ENCODE data around the gene SMAD3. TPM values are rescaled to one million over a fixed set of nuclear protein-coding genes. Genes with fewer than 3 reads are reported as not detected.

SMAD3 gene
- polyA plus RNA-seq, 3 donors = 45.3 to 57.4 (median 53.1) TPM

- no peak for DNase-seq
Measured at GRCh38 chr15:67031331-67031730, 34.1 kb upstream of the SMAD3 start.

- no peak for DNase-seq
Measured at GRCh38 chr15:67032608-67033007, 32.8 kb upstream of the SMAD3 start.

GRCh38 chr15:67033012-67033411 lies 32.4 kb upstream of the SMAD3 start:
- DNase-seq = no peak

GRCh38 chr15:67033571-67034044 lies 31.8 kb upstream of the SMAD3 start:
- DNase-seq = no peak

GRCh38 chr15:67035886-67036285 lies 29.5 kb upstream of the SMAD3 start:
- no peak for DNase-seq

- no peak for DNase-seq
Measured at GRCh38 chr15:67036775-67037555, 28.4 kb upstream of the SMAD3 start.

- DNase-seq = no peak
Measured at GRCh38 chr15:67037694-67038093, 27.7 kb upstream of the SMAD3 start.

- DNase-seq = no peak
Measured at GRCh38 chr15:67038736-67039135, 26.7 kb upstream of the SMAD3 start.

- no peak for DNase-seq
Measured at GRCh38 chr15:67039384-67040075, 25.9 kb upstream of the SMAD3 start.

GRCh38 chr15:67040277-67040676 lies 25.1 kb upstream of the SMAD3 start:
- no peak for DNase-seq

GRCh38 chr15:67042551-67043142 lies 22.8 kb upstream of the SMAD3 start:
- no peak for DNase-seq

GRCh38 chr15:67043939-67044771 lies 21.2 kb upstream of the SMAD3 start:
- no peak for DNase-seq

GRCh38 chr15:67047149-67047661 lies 18.2 kb upstream of the SMAD3 start:
- DNase-seq = no peak

GRCh38 chr15:67048281-67049279 lies 16.8 kb upstream of the SMAD3 start:
- no peak for DNase-seq

GRCh38 chr15:67049351-67050044 lies 15.9 kb upstream of the SMAD3 start:
- DNase-seq = no peak

GRCh38 chr15:67050062-67050461 lies 15.3 kb upstream of the SMAD3 start:
- DNase-seq = no peak

- DNase-seq = no peak
Measured at GRCh38 chr15:67050522-67051087, 14.8 kb upstream of the SMAD3 start.

- no peak for DNase-seq
Measured at GRCh38 chr15:67051088-67052045, 14.0 kb upstream of the SMAD3 start.

Measured in renal pelvis (tissue), 4 donors.